GM23338 (cell line): Measurements from ENCODE around the gene FANK1. TPM values are rescaled to one million over a fixed set of nuclear protein-coding genes. Genes with fewer than 3 reads are reported as not detected.

Experiments
- ATAC-seq: fragments of 200-7000 bp; cut with Tn5 transposase; 3 replicates; pipeline ENCODE4 v1.9.1; 2020
- DNase-seq: peaks from one replicate; pipeline ENCODE4 v3.0.0-alpha.2; 2015; ENCODE audit warnings: low spot score
- H2AFZ ChIP-seq: fragments of 200-600 bp; sonication (generic); 2 replicates; pipeline ENCODE4 v1.8.0; 2016; ENCODE audit warnings: antibody characterized with exemption, mild to moderate bottlenecking, moderate library complexity
- H3F3A ChIP-seq: fragments of 200-600 bp; sonication (generic); replicated peaks from 2 replicates; pipeline ENCODE4 v1.8.0; 2017; ENCODE audit warnings: antibody characterized with exemption, mixed run types, low read depth
- H3K27ac ChIP-seq: fragments of 200-600 bp; sonication (generic); 2 replicates; pipeline ENCODE4 v1.6.1; 2016; ENCODE audit warnings: low read depth
- H3K27me3 ChIP-seq: fragments of 200-600 bp; sonication (generic); 2 replicates; pipeline ENCODE4 v1.8.0; 2016; ENCODE audit warnings: mild to moderate bottlenecking, mixed run types, moderate library complexity; ENCODE audit not compliant: insufficient read depth
- H3K36me3 ChIP-seq: fragments of 200-600 bp; sonication (generic); 2 replicates; pipeline ENCODE4 v1.8.0; 2016; ENCODE audit warnings: mild to moderate bottlenecking; ENCODE audit not compliant: insufficient read depth
- H3K4me1 ChIP-seq: fragments of 200-600 bp; sonication (generic); 2 replicates; pipeline ENCODE4 v1.8.0; 2016; ENCODE audit warnings: mild to moderate bottlenecking, moderate library complexity; ENCODE audit not compliant: insufficient read depth
- H3K4me2 ChIP-seq: fragments of 200-600 bp; sonication (generic); 2 replicates; pipeline ENCODE4 v1.7.1; 2017; ENCODE audit warnings: mixed run types
- H3K4me3 ChIP-seq: fragments of 200-600 bp; sonication (generic); 2 replicates; pipeline ENCODE4 v1.6.1; 2016; ENCODE audit warnings: mixed run types
- H3K79me2 ChIP-seq: fragments of 200-600 bp; sonication (generic); replicated peaks from 2 replicates; pipeline ENCODE4 v1.8.0; 2017; ENCODE audit warnings: mild to moderate bottlenecking; ENCODE audit not compliant: insufficient read depth
- H3K9me2 ChIP-seq: fragments of 200-600 bp; sonication (generic); 2 replicates; pipeline ENCODE4 v1.8.0; 2017; ENCODE audit not compliant: insufficient read depth
- H4K20me1 ChIP-seq: fragments of 200-600 bp; sonication (generic); replicated peaks from 2 replicates; pipeline ENCODE4 v1.8.0; 2017; ENCODE audit warnings: mild to moderate bottlenecking; ENCODE audit not compliant: insufficient read depth
- H3K27ac Mint-ChIP-seq: 2 replicates; pipeline ENCODE4 v1.8.0; 2020; ENCODE audit warnings: inconsistent platforms, mild to moderate bottlenecking, moderate library complexity, mixed read lengths
- H3K27me3 Mint-ChIP-seq: 3 replicates; pipeline ENCODE4 v1.8.0; 2022; ENCODE audit warnings: low read depth, mild to moderate bottlenecking, moderate library complexity, mixed read lengths, inconsistent platforms; ENCODE audit not compliant: insufficient read depth, poor library complexity
- H3K36me3 Mint-ChIP-seq: 3 replicates; pipeline ENCODE4 v1.8.0; 2021; ENCODE audit warnings: low read depth, mild to moderate bottlenecking, inconsistent platforms, moderate library complexity, mixed read lengths
- H3K4me1 Mint-ChIP-seq: 3 replicates; pipeline ENCODE4 v1.8.0; 2020; ENCODE audit warnings: mild to moderate bottlenecking, inconsistent platforms, mixed read lengths
- H3K4me3 Mint-ChIP-seq: 3 replicates; pipeline ENCODE4 v1.8.0; 2021; ENCODE audit warnings: moderate library complexity, mild to moderate bottlenecking, inconsistent platforms, mixed read lengths
- H3K9me3 Mint-ChIP-seq: 3 replicates; pipeline ENCODE4 v1.8.0; 2020; ENCODE audit warnings: moderate library complexity, mild to moderate bottlenecking, inconsistent platforms, mixed read lengths
- CREB1 ChIP-seq: fragments of 250-450 bp; sonication (Bioruptor Pico); IDR thresholded peaks from 2 replicates; pipeline ENCODE4 v1.5.0; 2020; ENCODE audit warnings: low read depth, mild to moderate bottlenecking, moderate library complexity
- JUNB ChIP-seq: IDR thresholded peaks from one replicate; pipeline ENCODE4 v1.6.1; 2016; ENCODE audit warnings: antibody characterized with exemption; ENCODE audit not compliant: unreplicated experiment
- NANOG ChIP-seq: IDR thresholded peaks from 2 replicates; pipeline ENCODE4 v1.6.1; 2016; ENCODE audit warnings: antibody characterized with exemption, borderline replicate concordance
- POLR2AphosphoS5 ChIP-seq: IDR thresholded peaks from 2 replicates; pipeline ENCODE4 v1.6.1; 2016; ENCODE audit warnings: antibody characterized with exemption, low read depth
- STAT1 ChIP-seq: IDR thresholded peaks from one replicate; pipeline ENCODE4 v1.6.1; 2016; ENCODE audit warnings: antibody characterized with exemption; ENCODE audit not compliant: unreplicated experiment
- ZNF114 ChIP-seq: fragments of 250-450 bp; sonication (Bioruptor Pico); IDR thresholded peaks from 2 replicates; pipeline ENCODE4 v1.5.0; 2020; ENCODE audit warnings: mild to moderate bottlenecking, moderate library complexity
- ZNF331 ChIP-seq: fragments of 250-450 bp; sonication (Bioruptor Pico); IDR thresholded peaks from 2 replicates; pipeline ENCODE4 v1.5.0; 2020; ENCODE audit warnings: low read depth, mild to moderate bottlenecking, moderate library complexity
- polyA plus RNA-seq: library from polyadenylated mRNA; unstranded; fragments of >200 nt; fragmentation: Nextera tagmentation; extraction: Ambion mirVana; gene quantifications from 2 replicates; pipeline ENCODE4 v1.2.1, GENCODE V29; 2016
- total RNA-seq: library from RNA; depleted of rRNA; stranded (reverse); fragments of >200 nt; shearing (Covaris generic); gene quantifications from 2 replicates; pipeline ENCODE4 v1.2.3, GENCODE V29; 2014
- TF ChIP-seq, protein P1 (sequence below), 2 experiments: fragments of 200-600 bp in 1 of 2; sonication (generic) in 1 of 2; conservative IDR thresholded peaks; 2 replicates each; pipeline versions ENCODE4 v1.5.1 to v1.6.1; 2016 to 2017; ENCODE audit warnings: antibody characterized with exemption in 2 of 2, low read depth in 2 of 2, mild to moderate bottlenecking in 2 of 2, moderate library complexity in 1 of 2
- TF ChIP-seq, protein P2 (sequence below): IDR thresholded peaks from 2 replicates; pipeline ENCODE4 v1.6.1; 2016; ENCODE audit warnings: antibody characterized with exemption
- TF ChIP-seq, protein P3 (sequence below): fragments of 250-450 bp; sonication (Bioruptor Pico); IDR thresholded peaks from 2 replicates; pipeline ENCODE4 v1.5.0; 2020; ENCODE audit warnings: mild to moderate bottlenecking, moderate library complexity

Gene FANK1
- total and polyA plus RNA-seq, 2 experiments from 2014 or later, result 0.37 to 0.69 TPM

DNA sequence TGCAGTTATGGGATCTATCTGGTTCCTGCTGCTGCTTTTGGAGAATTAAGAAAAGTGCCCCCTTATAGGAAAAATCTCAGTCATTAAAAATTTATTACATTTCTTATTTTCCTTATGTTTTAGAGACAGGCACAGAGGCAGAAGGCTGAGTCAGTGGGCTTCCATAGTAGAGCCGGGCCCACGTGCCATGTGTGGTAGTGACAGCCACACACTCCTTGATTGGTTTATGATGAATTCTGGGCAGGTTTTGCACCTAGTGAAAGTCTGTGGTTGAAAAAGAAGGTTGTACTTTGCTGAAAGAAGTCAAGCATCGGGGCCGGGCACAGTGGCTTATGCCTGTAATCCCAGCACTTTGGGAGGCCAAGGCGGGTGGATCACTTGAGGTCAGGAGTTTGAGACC is 109.9 kb downstream of the FANK1 start:
- Mint-ChIP-seq H3K27ac (no peak overlapping the region), H3K4me3 (no peak overlapping the region), H3K4me1 (no peaks in the 10 kb centered on the region), H3K27me3 (peaks cover 2% of the 10 kb centered on the region), H3K36me3 (no peaks in the 10 kb centered on the region), H3K9me3 (no peaks in the 10 kb centered on the region; the same call in 2 of the 3 replicates)
- no peaks in the 10 kb centered on the region for H3K4me1 ChIP-seq
- no peaks in the 10 kb centered on the region for H3K79me2 ChIP-seq
- H3K4me3 ChIP-seq, result no peak overlapping the region
- H4K20me1 ChIP-seq, result no peaks in the 10 kb centered on the region
- no peak overlapping the region for H3K4me2 ChIP-seq
- no peaks in the 10 kb centered on the region for H3F3A ChIP-seq
- H2AFZ ChIP-seq, result no peak overlapping the region
- DNase-seq, result no peak
- TF ChIP-seq, protein P1, sequence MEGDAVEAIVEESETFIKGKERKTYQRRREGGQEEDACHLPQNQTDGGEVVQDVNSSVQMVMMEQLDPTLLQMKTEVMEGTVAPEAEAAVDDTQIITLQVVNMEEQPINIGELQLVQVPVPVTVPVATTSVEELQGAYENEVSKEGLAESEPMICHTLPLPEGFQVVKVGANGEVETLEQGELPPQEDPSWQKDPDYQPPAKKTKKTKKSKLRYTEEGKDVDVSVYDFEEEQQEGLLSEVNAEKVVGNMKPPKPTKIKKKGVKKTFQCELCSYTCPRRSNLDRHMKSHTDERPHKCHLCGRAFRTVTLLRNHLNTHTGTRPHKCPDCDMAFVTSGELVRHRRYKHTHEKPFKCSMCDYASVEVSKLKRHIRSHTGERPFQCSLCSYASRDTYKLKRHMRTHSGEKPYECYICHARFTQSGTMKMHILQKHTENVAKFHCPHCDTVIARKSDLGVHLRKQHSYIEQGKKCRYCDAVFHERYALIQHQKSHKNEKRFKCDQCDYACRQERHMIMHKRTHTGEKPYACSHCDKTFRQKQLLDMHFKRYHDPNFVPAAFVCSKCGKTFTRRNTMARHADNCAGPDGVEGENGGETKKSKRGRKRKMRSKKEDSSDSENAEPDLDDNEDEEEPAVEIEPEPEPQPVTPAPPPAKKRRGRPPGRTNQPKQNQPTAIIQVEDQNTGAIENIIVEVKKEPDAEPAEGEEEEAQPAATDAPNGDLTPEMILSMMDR (conservative IDR thresholded peaks at IDR 0.05; ENCODE audit: low read depth in 2 of 2), result no peak
- TF ChIP-seq, protein P2, sequence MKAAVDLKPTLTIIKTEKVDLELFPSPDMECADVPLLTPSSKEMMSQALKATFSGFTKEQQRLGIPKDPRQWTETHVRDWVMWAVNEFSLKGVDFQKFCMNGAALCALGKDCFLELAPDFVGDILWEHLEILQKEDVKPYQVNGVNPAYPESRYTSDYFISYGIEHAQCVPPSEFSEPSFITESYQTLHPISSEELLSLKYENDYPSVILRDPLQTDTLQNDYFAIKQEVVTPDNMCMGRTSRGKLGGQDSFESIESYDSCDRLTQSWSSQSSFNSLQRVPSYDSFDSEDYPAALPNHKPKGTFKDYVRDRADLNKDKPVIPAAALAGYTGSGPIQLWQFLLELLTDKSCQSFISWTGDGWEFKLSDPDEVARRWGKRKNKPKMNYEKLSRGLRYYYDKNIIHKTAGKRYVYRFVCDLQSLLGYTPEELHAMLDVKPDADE, result no peak
- TF ChIP-seq NANOG, result no peak
- no peak for TF ChIP-seq POLR2AphosphoS5
- TF ChIP-seq ZNF331 (CRISPR knock-in tag), result no peak
- TF ChIP-seq, protein P3, sequence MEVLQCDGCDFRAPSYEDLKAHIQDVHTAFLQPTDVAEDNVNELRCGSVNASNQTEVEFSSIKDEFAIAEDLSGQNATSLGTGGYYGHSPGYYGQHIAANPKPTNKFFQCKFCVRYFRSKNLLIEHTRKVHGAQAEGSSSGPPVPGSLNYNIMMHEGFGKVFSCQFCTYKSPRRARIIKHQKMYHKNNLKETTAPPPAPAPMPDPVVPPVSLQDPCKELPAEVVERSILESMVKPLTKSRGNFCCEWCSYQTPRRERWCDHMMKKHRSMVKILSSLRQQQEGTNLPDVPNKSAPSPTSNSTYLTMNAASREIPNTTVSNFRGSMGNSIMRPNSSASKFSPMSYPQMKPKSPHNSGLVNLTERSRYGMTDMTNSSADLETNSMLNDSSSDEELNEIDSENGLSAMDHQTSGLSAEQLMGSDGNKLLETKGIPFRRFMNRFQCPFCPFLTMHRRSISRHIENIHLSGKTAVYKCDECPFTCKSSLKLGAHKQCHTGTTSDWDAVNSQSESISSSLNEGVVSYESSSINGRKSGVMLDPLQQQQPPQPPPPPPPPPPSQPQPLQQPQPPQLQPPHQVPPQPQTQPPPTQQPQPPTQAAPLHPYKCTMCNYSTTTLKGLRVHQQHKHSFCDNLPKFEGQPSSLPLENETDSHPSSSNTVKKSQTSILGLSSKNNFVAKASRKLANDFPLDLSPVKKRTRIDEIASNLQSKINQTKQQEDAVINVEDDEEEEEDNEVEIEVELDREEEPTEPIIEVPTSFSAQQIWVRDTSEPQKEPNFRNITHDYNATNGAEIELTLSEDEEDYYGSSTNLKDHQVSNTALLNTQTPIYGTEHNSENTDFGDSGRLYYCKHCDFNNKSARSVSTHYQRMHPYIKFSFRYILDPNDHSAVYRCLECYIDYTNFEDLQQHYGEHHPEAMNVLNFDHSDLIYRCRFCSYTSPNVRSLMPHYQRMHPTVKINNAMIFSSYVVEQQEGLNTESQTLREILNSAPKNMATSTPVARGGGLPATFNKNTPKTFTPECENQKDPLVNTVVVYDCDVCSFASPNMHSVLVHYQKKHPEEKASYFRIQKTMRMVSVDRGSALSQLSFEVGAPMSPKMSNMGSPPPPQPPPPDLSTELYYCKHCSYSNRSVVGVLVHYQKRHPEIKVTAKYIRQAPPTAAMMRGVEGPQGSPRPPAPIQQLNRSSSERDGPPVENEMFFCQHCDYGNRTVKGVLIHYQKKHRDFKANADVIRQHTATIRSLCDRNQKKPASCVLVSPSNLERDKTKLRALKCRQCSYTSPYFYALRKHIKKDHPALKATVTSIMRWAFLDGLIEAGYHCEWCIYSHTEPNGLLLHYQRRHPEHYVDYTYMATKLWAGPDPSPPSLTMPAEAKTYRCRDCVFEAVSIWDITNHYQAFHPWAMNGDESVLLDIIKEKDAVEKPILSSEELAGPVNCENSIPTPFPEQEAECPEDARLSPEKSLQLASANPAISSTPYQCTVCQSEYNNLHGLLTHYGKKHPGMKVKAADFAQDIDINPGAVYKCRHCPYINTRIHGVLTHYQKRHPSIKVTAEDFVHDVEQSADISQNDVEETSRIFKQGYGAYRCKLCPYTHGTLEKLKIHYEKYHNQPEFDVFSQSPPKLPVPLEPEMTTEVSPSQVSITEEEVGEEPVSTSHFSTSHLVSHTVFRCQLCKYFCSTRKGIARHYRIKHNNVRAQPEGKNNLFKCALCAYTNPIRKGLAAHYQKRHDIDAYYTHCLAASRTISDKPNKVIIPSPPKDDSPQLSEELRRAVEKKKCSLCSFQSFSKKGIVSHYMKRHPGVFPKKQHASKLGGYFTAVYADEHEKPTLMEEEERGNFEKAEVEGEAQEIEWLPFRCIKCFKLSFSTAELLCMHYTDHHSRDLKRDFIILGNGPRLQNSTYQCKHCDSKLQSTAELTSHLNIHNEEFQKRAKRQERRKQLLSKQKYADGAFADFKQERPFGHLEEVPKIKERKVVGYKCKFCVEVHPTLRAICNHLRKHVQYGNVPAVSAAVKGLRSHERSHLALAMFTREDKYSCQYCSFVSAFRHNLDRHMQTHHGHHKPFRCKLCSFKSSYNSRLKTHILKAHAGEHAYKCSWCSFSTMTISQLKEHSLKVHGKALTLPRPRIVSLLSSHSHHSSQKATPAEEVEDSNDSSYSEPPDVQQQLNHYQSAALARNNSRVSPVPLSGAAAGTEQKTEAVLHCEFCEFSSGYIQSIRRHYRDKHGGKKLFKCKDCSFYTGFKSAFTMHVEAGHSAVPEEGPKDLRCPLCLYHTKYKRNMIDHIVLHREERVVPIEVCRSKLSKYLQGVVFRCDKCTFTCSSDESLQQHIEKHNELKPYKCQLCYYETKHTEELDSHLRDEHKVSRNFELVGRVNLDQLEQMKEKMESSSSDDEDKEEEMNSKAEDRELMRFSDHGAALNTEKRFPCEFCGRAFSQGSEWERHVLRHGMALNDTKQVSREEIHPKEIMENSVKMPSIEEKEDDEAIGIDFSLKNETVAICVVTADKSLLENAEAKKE, result no peak
- no peak for TF ChIP-seq JUNB
- no peak for TF ChIP-seq CREB1 (CRISPR knock-in tag)
- no peak for TF ChIP-seq ZNF114 (CRISPR knock-in tag)
- no peak for TF ChIP-seq STAT1
- ATAC-seq, result no peak
- H3K9me2 ChIP-seq, result no peaks in the 10 kb centered on the region
- no peak overlapping the region for H3K27ac ChIP-seq
- no peaks in the 10 kb centered on the region for H3K36me3 ChIP-seq
- no peaks in the 10 kb centered on the region for H3K27me3 ChIP-seq
